Measurements from ENCODE around the gene ARID3C. TPM values are rescaled to one million over a fixed set of nuclear protein-coding genes. Genes with fewer than 3 reads are reported as not detected.

Gene ARID3C
- total RNA-seq, 1 experiment from 2014 or later, result 0.42 TPM

- H3K79me2 ChIP-seq (ENCODE audit: insufficient read depth, low read length), result peaks cover 8% of the 10 kb centered on the region; the same call in 1 of the 2 replicates
- no peak within 1 kb of the TSS for H3K4me2 ChIP-seq (ENCODE audit: low read length)
- ChIA-PET POLR2A (no interaction called here), RAD21 (ENCODE audit: low non-redundant PET in 1 of 2, low total read pairs in 2 of 2, uncharacterized antibody in 2 of 2, unreplicated experiment in 2 of 2) (no interaction called here), CTCF (interaction anchor here (1.2 kb wide), 1 partner anchor 40 kb away, joined by 3 read pairs; no protein-coding TSS in a partner anchor)
- DNase-seq (ENCODE audit: low read depth, low spot score), result no peak
- TF ChIP-seq SRF (IDR thresholded peaks at IDR 0.05; ENCODE audit: low read depth), result no peak
- no peak for TF ChIP-seq ELF1 (IDR thresholded peaks at IDR 0.05; ENCODE audit: borderline replicate concordance, low read depth)
- no peak for TF ChIP-seq JUND (IDR thresholded peaks at IDR 0.05)
- TF ChIP-seq, protein P1, sequence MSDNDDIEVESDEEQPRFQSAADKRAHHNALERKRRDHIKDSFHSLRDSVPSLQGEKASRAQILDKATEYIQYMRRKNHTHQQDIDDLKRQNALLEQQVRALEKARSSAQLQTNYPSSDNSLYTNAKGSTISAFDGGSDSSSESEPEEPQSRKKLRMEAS (IDR thresholded peaks at IDR 0.05), result no peak
- TF ChIP-seq EGR1 (IDR thresholded peaks at IDR 0.05; ENCODE audit: low read depth), result no peak
- no peak for TF ChIP-seq FOSL1 (IDR thresholded peaks at IDR 0.05; ENCODE audit: low read depth)
- no peak for TF ChIP-seq ZNF274 (IDR thresholded peaks at IDR 0.05; ENCODE audit: low read depth, low read length)
- H3K4me1 ChIP-seq (ENCODE audit: control insufficient read depth in 1 of 2, insufficient read depth in 2 of 2, low read length in 2 of 2), result peaks cover 12 to 38% of the 10 kb centered on the region in 2 experiments
- no peak within 1 kb of the TSS for H3K27ac ChIP-seq (ENCODE audit: low read depth, low read length)
- no peak within 1 kb of the TSS for H3K9ac ChIP-seq (ENCODE audit: low read length)
- intact Hi-C loops (cut with micrococcal nuclease), result no loop called here
- H4K20me1 ChIP-seq (ENCODE audit: insufficient read depth), result no peaks in the 10 kb centered on the region
- ATAC-seq, result no peak
- no peaks in the 10 kb centered on the region for H3K36me3 ChIP-seq (ENCODE audit: control insufficient read depth in 1 of 2, insufficient read depth in 2 of 2, low read length in 2 of 2)
- H3K9me2 ChIP-seq (ENCODE audit: insufficient read depth), result no peaks in the 10 kb centered on the region
- no peak within 1 kb of the TSS for H2AFZ ChIP-seq (ENCODE audit: low read depth, low read length, poor library complexity, severe bottlenecking)
- no peaks in the 10 kb centered on the region for H3K9me3 ChIP-seq (ENCODE audit: control insufficient read depth in 1 of 2, insufficient read depth in 1 of 2, low read depth in 1 of 2, low read length in 2 of 2)
- no peak within 1 kb of the TSS for H3K4me3 ChIP-seq (replicated peaks in 1 of 2; ENCODE audit: low read depth in 1 of 2, low read length in 2 of 2)
- H3K27me3 ChIP-seq (ENCODE audit: insufficient read depth, low read length), result no peaks in the 10 kb centered on the region
- BruUV-seq (replicated peaks), result no TSS peak
These were observed 33.8 kb upstream of the ARID3C start, which contains the start of gene CCL27 for GRCh38 chr9:34662526-34663302. TSS of gene CCL27 (minus strand) at chr9:34662657. CDS start at chr9:34662633, 24 bp downstream.

- ATAC-seq, result peak; percentile 18; the same call in 1 of the 2 replicates
- no peaks in the 10 kb centered on the region for H3K79me2 ChIP-seq (ENCODE audit: insufficient read depth, low read length)
- intact Hi-C loops (cut with micrococcal nuclease), result no loop called here
These were observed 30.9 kb upstream of the ARID3C start for GRCh38 chr9:34659592-34660253.

More at GRCh38 chr9:34659592-34660253, 30.9 kb upstream of the ARID3C start:
- peaks cover 9 to 23% of the 10 kb centered on the region in 2 experiments for H3K4me1 ChIP-seq (ENCODE audit: control insufficient read depth in 1 of 2, insufficient read depth in 2 of 2, low read length in 2 of 2)
- no peaks in the 10 kb centered on the region for H3K27me3 ChIP-seq (ENCODE audit: insufficient read depth, low read length)
- H3K9ac ChIP-seq (ENCODE audit: low read length), result no peak overlapping the region
- POLR2A ChIA-PET, result no interaction called here
- H3K4me3 ChIP-seq (replicated peaks in 1 of 2; ENCODE audit: low read depth in 1 of 2, low read length in 2 of 2), result no peak overlapping the region
- CTCF ChIA-PET, result no interaction called here
- BruUV-seq (replicated peaks), result no TSS peak
- no peaks in the 10 kb centered on the region for H3K9me3 ChIP-seq (ENCODE audit: control insufficient read depth in 1 of 2, insufficient read depth in 1 of 2, low read depth in 1 of 2, low read length in 2 of 2)
- H3K36me3 ChIP-seq (ENCODE audit: control insufficient read depth in 1 of 2, insufficient read depth in 2 of 2, low read length in 2 of 2), result no peaks in the 10 kb centered on the region
- no peaks in the 10 kb centered on the region for H3K9me2 ChIP-seq (ENCODE audit: insufficient read depth)
- DNase-seq (ENCODE audit: low read depth, low spot score), result no peak
- TF ChIP-seq, protein P1 (IDR thresholded peaks at IDR 0.05), result no peak
- TF ChIP-seq EZH2 (IDR thresholded peaks at IDR 0.05) (no peak), ZBTB33 (IDR thresholded peaks at IDR 0.05; ENCODE audit: extremely low read depth, insufficient replicate concordance, low read length) (no peak), TCF7L2 (IDR thresholded peaks at IDR 0.05; ENCODE audit: borderline replicate concordance, extremely low read depth, insufficient read depth, insufficient read length) (no peak), CEBPB (IDR thresholded peaks at IDR 0.05; ENCODE audit: low read depth) (no peak), EZH2phosphoT487 (IDR thresholded peaks at IDR 0.05; ENCODE audit: borderline replicate concordance) (no peak)
- RAD21 ChIA-PET (ENCODE audit: low non-redundant PET in 1 of 2, low total read pairs in 2 of 2, uncharacterized antibody in 2 of 2, unreplicated experiment in 2 of 2), result no interaction called here
- no peak overlapping the region for H3K27ac ChIP-seq (ENCODE audit: low read depth, low read length)
- H4K20me1 ChIP-seq (ENCODE audit: insufficient read depth), result no peaks in the 10 kb centered on the region
- no peak overlapping the region for H2AFZ ChIP-seq (ENCODE audit: low read depth, low read length, poor library complexity, severe bottlenecking)
- peak overlapping the region; percentile 5; the same call in 1 of the 2 replicates for H3K4me2 ChIP-seq (ENCODE audit: low read length)

Data from HCT116 (cell line).